IMR-90 (cell line): ENCODE data around the gene SLTM. TPM values are rescaled to one million over a fixed set of nuclear protein-coding genes. Genes with fewer than 3 reads are reported as not detected.
A peak's percentile ranks its signal among the peaks of the same experiment; 100 is the strongest.
"Not testable (repeated sequence)": the region's sequence is repeated elsewhere in the genome, so short reads cannot be mapped to it uniquely, and the experiment has no call there.

Experiments
- ATAC-seq: fragments of 200-7000 bp; cut with Tn5 transposase; 2 replicates; pipeline ENCODE4 v1.9.1; 2020; ENCODE audit warnings: low read depth, mild to moderate bottlenecking, moderate library complexity
- BruUV-seq: library from RNA; stranded (reverse); fragments of 400-500 nt; replicated peaks from 2 replicates; lab custom pipeline; 2021; lab: Mats Ljungman, UMichigan
- CTCF ChIA-PET: fragments of 300-600 bp; formaldehyde crosslinking; extraction: SDS; loops from one replicate; lab custom pipeline; 2021; ENCODE audit warnings: antibody characterized with exemption; lab: Yijun Ruan, JAX
- POLR2A ChIA-PET: fragments of 300-600 bp; sonication (Branson Sonifier 250); formaldehyde crosslinking; loops from one replicate; lab custom pipeline; 2022; ENCODE audit warnings: antibody characterized with exemption; ENCODE audit not compliant: unreplicated experiment; lab: Charles Lee
- DNase-seq: peaks from one replicate; pipeline ENCODE4 v3.0.0; 2013
- H2AFZ ChIP-seq: replicated peaks from 2 replicates; pipeline ENCODE3; 2013; ENCODE audit warnings: low read length, mild to moderate bottlenecking; ENCODE audit not compliant: poor library complexity
- H2AK5ac ChIP-seq: 2 replicates; pipeline ENCODE4 v1.6.1; 2013; ENCODE audit warnings: low read depth, low read length, inconsistent platforms
- H2AK9ac ChIP-seq: replicated peaks from 2 replicates; pipeline ENCODE3; 2013; ENCODE audit warnings: mild to moderate bottlenecking, low read depth, low read length, moderate library complexity; ENCODE audit not compliant: poor library complexity
- H2BK120ac ChIP-seq: 2 replicates; pipeline ENCODE4 v1.6.1; 2013; ENCODE audit warnings: low read depth, low read length, inconsistent platforms
- H2BK15ac ChIP-seq: 3 replicates; pipeline ENCODE4 v1.6.1; 2013; ENCODE audit warnings: low read depth, low read length, inconsistent platforms
- H2BK20ac ChIP-seq: 2 replicates; pipeline ENCODE4 v1.6.1; 2013; ENCODE audit warnings: low read depth, mild to moderate bottlenecking, inconsistent platforms, low read length, moderate library complexity
- H2BK5ac ChIP-seq: 2 replicates; pipeline ENCODE4 v1.6.1; 2013; ENCODE audit warnings: mild to moderate bottlenecking, low read depth, low read length, inconsistent platforms; ENCODE audit not compliant: poor library complexity, severe bottlenecking
- H3K14ac ChIP-seq: replicated peaks from 2 replicates; pipeline ENCODE4 v1.6.1; 2013; ENCODE audit warnings: low read depth, low read length, inconsistent platforms
- H3K18ac ChIP-seq: 2 replicates; pipeline ENCODE4 v1.6.1; 2013; ENCODE audit warnings: low read depth, low read length, control low read depth
- H3K23ac ChIP-seq: 2 replicates; pipeline ENCODE4 v1.6.1; 2013; ENCODE audit warnings: low read depth, low read length, inconsistent platforms
- H3K27ac ChIP-seq: 2 replicates; pipeline ENCODE4 v1.5.1; 2013; ENCODE audit warnings: mild to moderate bottlenecking, control low read depth, low read length; ENCODE audit not compliant: insufficient read depth
- H3K27me3 ChIP-seq: 2 replicates; pipeline ENCODE4 v1.6.1; 2013; ENCODE audit warnings: low read length; ENCODE audit not compliant: control insufficient read depth, insufficient read depth
- H3K36me3 ChIP-seq: 2 replicates; pipeline ENCODE4 v1.6.1; 2013; ENCODE audit warnings: low read length, mixed read lengths; ENCODE audit not compliant: control insufficient read depth, insufficient read depth
- H3K4ac ChIP-seq: 2 replicates; pipeline ENCODE4 v1.6.1; 2013; ENCODE audit warnings: low read depth, low read length, inconsistent platforms
- H3K4me1 ChIP-seq: 2 replicates; pipeline ENCODE4 v1.6.1; 2013; ENCODE audit warnings: low read length, mixed read lengths; ENCODE audit not compliant: control insufficient read depth, insufficient read depth
- H3K4me2 ChIP-seq: 2 replicates; pipeline ENCODE4 v1.6.1; 2013; ENCODE audit warnings: low read depth, mild to moderate bottlenecking, control low read depth, low read length, moderate library complexity
- H3K4me3 ChIP-seq: 2 replicates; pipeline ENCODE4 v1.5.1; 2013; ENCODE audit warnings: low read depth, mild to moderate bottlenecking, control low read depth, low read length, moderate library complexity; ENCODE audit not compliant: insufficient read depth
- H3K56ac ChIP-seq: 2 replicates; pipeline ENCODE4 v1.6.1; 2013; ENCODE audit warnings: low read length, inconsistent platforms; ENCODE audit not compliant: insufficient read depth; ENCODE audit errors: extremely low read depth
- H3K79me1 ChIP-seq, 2 experiments: 2 replicates each; pipeline ENCODE4 v1.6.1; 2013; ENCODE audit warnings: low read length in 2 of 2, inconsistent platforms in 1 of 2, low read depth in 1 of 2
- H3K9ac ChIP-seq: 2 replicates; pipeline ENCODE4 v1.6.1; 2013; ENCODE audit warnings: low read depth, low read length, control low read depth
- H3K9me1 ChIP-seq: 2 replicates; pipeline ENCODE4 v1.6.1; 2013; ENCODE audit warnings: low read length, inconsistent platforms; ENCODE audit not compliant: insufficient read depth
- H3K9me3 ChIP-seq: 2 replicates; pipeline ENCODE4 v1.6.1; 2013; ENCODE audit warnings: low read length; ENCODE audit not compliant: control insufficient read depth, insufficient read depth
- H4K20me1 ChIP-seq: 2 replicates; pipeline ENCODE4 v1.6.1; 2013; ENCODE audit warnings: low read length, inconsistent platforms; ENCODE audit not compliant: insufficient read depth
- H4K5ac ChIP-seq: 2 replicates; pipeline ENCODE4 v1.6.1; 2013; ENCODE audit warnings: mild to moderate bottlenecking, low read depth, low read length, control low read depth
- H4K8ac ChIP-seq, 2 experiments: 2 replicates each; pipeline ENCODE4 v1.6.1; 2013; ENCODE audit warnings: low read depth in 2 of 2, low read length in 2 of 2, control low read depth in 1 of 2, inconsistent platforms in 1 of 2
- H4K91ac ChIP-seq: 2 replicates; pipeline ENCODE4 v1.6.1; 2013; ENCODE audit warnings: low read depth, low read length, inconsistent platforms; ENCODE audit not compliant: insufficient read depth
- BHLHE40 ChIP-seq: fragments of 150-350 bp; IDR thresholded peaks from 2 replicates; pipeline ENCODE4 v1.6.1; 2016; ENCODE audit warnings: mild to moderate bottlenecking, low read depth, low read length
- CHD1 ChIP-seq: IDR thresholded peaks from 2 replicates; pipeline ENCODE4 v1.6.1; 2012; ENCODE audit warnings: low read depth, low read length, improper control_type of control experiment
- MXI1 ChIP-seq: IDR thresholded peaks from 2 replicates; pipeline ENCODE4 v1.6.1; 2012; ENCODE audit warnings: low read depth, mild to moderate bottlenecking, low read length, moderate library complexity, borderline replicate concordance
- NFE2L2 ChIP-seq: fragments of 150-350 bp; IDR thresholded peaks from 2 replicates; pipeline ENCODE4 v1.6.1; 2016; ENCODE audit warnings: low read depth, mild to moderate bottlenecking, low read length
- RCOR1 ChIP-seq: IDR thresholded peaks from 2 replicates; pipeline ENCODE4 v1.6.1; 2012; ENCODE audit warnings: mild to moderate bottlenecking, low read length, improper control_type of control experiment; ENCODE audit not compliant: insufficient replicate concordance
- SMC3 ChIP-seq: fragments of 150-350 bp; IDR thresholded peaks from 2 replicates; pipeline ENCODE4 v1.6.1; 2016; ENCODE audit warnings: low read depth, mild to moderate bottlenecking, antibody characterized with exemption, low read length, moderate library complexity
- WGBS, 2 experiments: methylation state at CpG; one replicate each; pipeline versions ENCODE4 v1.1.5 to v1.1.7; 2013; ENCODE audit warnings: missing lambda C conversion rate in 2 of 2; ENCODE audit not compliant: insufficient read length in 1 of 2; ENCODE audit errors: extremely low coverage in 2 of 2; 5-methylcytosine and 5-hydroxymethylcytosine counted together
- dilution Hi-C: fragments of 300-500 bp; cut with HindIII; formaldehyde crosslinking; loops from one replicate; pipeline ENCODE4 v1.14.3; 2018; ENCODE audit warnings: low sequenced_read_pairs; ENCODE audit not compliant: unreplicated experiment
- in situ Hi-C: fragments of 300-500 bp; cut with MboI; formaldehyde crosslinking; loops from 3 replicates; pipeline ENCODE4 v1.14.3; 2019; ENCODE audit warnings: low sequenced_read_pairs, inconsistent platforms, mixed read lengths
- intact Hi-C: fragments of 100-400 bp; cut with micrococcal nuclease; formaldehyde crosslinking; loops from 2 replicates; pipeline ENCODE4 v1.10.0; 2022
- polyA plus RNA-seq, 3 experiments: library from polyadenylated mRNA; depleted of rRNA; stranded (reverse); fragments of >200 nt; gene quantifications; 2 replicates each; pipeline ENCODE4 v1.2.3, GENCODE V29; 2012; ENCODE audit warnings: low replicate concordance in 1 of 3
- total RNA-seq: library from RNA; depleted of rRNA; stranded (reverse); fragments of >200 nt; gene quantifications from 2 replicates; pipeline ENCODE4 v1.2.3, GENCODE V29; 2012

The SLTM gene
- total and polyA plus RNA-seq, 2 of the 4 experiments (the other 2 are of a cell fraction): 36.0 to 57.6 TPM

DNA sequence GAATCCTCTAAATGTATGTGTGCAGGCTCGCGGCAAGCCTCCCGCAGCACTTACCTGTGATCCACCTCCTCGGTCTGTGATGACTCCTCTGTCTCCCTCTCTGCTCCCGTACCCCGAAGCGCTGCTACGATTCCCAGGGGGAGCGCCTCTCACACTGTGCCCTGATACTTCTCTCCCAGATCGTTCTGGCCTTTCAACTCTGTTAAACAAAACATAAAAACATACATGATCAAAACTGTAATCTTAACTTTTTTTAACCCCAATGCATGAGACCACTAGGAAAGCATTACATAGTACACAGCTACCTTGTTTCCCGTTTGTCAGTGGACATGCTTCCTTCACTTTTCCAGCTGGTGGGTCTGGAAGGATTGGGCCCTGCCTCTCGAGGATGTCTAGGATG, 46.6 kb downstream of the SLTM start:
- H3K27ac ChIP-seq: no peak overlapping the region
- H3K27me3 ChIP-seq: no peaks in the 10 kb centered on the region
- in situ Hi-C loops: no loop called here
- no peak overlapping the region for H2BK120ac ChIP-seq
- H3K36me3 ChIP-seq: peaks cover 52% of the 10 kb centered on the region
- intact Hi-C loops: no loop called here
- H3K18ac ChIP-seq: no peak overlapping the region
- H3K9me1 ChIP-seq: no peaks in the 10 kb centered on the region
- H3K4ac ChIP-seq: no peak overlapping the region
- TF ChIP-seq RCOR1 (no peak), BHLHE40 (no peak), MXI1 (no peak), SMC3 (no peak), CHD1 (no peak), NFE2L2 (no peak)
- H3K56ac ChIP-seq: no peak overlapping the region
- H4K20me1 ChIP-seq: no peaks in the 10 kb centered on the region; the same call in 1 of the 2 replicates
- H3K4me2 ChIP-seq: no peak overlapping the region
- H4K5ac ChIP-seq: no peak overlapping the region
- H2AK9ac ChIP-seq: no peak overlapping the region
- no peak overlapping the region for H3K14ac ChIP-seq
- no peak for DNase-seq
- no peak overlapping the region for H4K8ac ChIP-seq
- no peak overlapping the region for H3K9ac ChIP-seq
- TSS peak; percentile 47 for BruUV-seq
- H2AK5ac ChIP-seq: no peak overlapping the region
- H3K79me1 ChIP-seq: peaks cover 9 to 26% of the 10 kb centered on the region in 2 experiments; a peak in 3 of 4 replicates
- dilution Hi-C loops: no loop called here
- H3K4me1 ChIP-seq: no peaks in the 10 kb centered on the region
- no peak overlapping the region for H4K91ac ChIP-seq
- no peak overlapping the region for H2BK5ac ChIP-seq
- H3K4me3 ChIP-seq: no peak overlapping the region
- WGBS, 2 experiments: 88% methylated on average over 10 of the region's 12 CpGs; no CpG with 5 or more reads in 1 of the 2 experiments
- no peak for ATAC-seq
- no peak overlapping the region for H3K23ac ChIP-seq
- ChIA-PET CTCF (interaction anchor here (0.7 kb wide), 1 partner anchor 669 kb away, joined by 3 read pairs; no protein-coding TSS in a partner anchor), POLR2A (no interaction called here)
- no peak overlapping the region for H2BK15ac ChIP-seq
- H3K9me3 ChIP-seq: no peaks in the 10 kb centered on the region
- no peak overlapping the region for H2AFZ ChIP-seq
- no peak overlapping the region for H2BK20ac ChIP-seq

- intact Hi-C loops, ATAC-seq: not testable (repeated sequence)
Measured at GRCh38 chr15:58883926-58884325, 49.6 kb downstream of the SLTM start.

More at GRCh38 chr15:58883926-58884325, 49.6 kb downstream of the SLTM start:
- H3K18ac ChIP-seq, dilution Hi-C loops, H2AK5ac ChIP-seq, H3K56ac ChIP-seq, BruUV-seq, H4K5ac ChIP-seq, H3K27me3 ChIP-seq, H3K9ac ChIP-seq, H2BK15ac ChIP-seq, H2BK120ac ChIP-seq, H2AK9ac ChIP-seq, in situ Hi-C loops, H2BK5ac ChIP-seq, POLR2A ChIA-PET, H3K4me1 ChIP-seq, H3K4ac ChIP-seq, H4K91ac ChIP-seq, H3K23ac ChIP-seq, H3K4me3 ChIP-seq, H2BK20ac ChIP-seq, DNase-seq, H3K9me3 ChIP-seq, H3K4me2 ChIP-seq, H4K8ac ChIP-seq, H3K27ac ChIP-seq, H2AFZ ChIP-seq, H3K9me1 ChIP-seq, H3K14ac ChIP-seq, H4K20me1 ChIP-seq: not testable (repeated sequence)
- peaks cover 9 to 29% of the 10 kb centered on the region in 2 experiments; a peak in 3 of 4 replicates for H3K79me1 ChIP-seq
- H3K36me3 ChIP-seq: peaks cover 61% of the 10 kb centered on the region
- CTCF ChIA-PET: interaction anchor here (0.7 kb wide), 1 partner anchor 40 kb away, joined by 3 read pairs; no protein-coding TSS in a partner anchor
- no CpG with 5 or more reads among the region's 3 CpGs for WGBS, 2 experiments
